GM19240 (cell line): ENCODE results near the gene CCT6A.
A peak's percentile ranks its signal among the peaks of the same experiment; 100 is the strongest.
"Not testable (repeated sequence)": the region's sequence is repeated elsewhere in the genome, so short reads cannot be mapped to it uniquely, and the experiment has no call there.

Source experiments
- DNase-seq: peaks from one replicate; pipeline ENCODE4 v3.0.0; 2011; ENCODE audit warnings: low spot score; ENCODE audit not compliant: insufficient read length

The CCT6A gene

GRCh38 chr7:56098187-56099008, 46.8 kb downstream of the CCT6A start:
- not testable (repeated sequence) for DNase-seq

- DNase-seq: no peak
These were observed 48.1 kb downstream of the CCT6A start for GRCh38 chr7:56099653-56100052.

DNA sequence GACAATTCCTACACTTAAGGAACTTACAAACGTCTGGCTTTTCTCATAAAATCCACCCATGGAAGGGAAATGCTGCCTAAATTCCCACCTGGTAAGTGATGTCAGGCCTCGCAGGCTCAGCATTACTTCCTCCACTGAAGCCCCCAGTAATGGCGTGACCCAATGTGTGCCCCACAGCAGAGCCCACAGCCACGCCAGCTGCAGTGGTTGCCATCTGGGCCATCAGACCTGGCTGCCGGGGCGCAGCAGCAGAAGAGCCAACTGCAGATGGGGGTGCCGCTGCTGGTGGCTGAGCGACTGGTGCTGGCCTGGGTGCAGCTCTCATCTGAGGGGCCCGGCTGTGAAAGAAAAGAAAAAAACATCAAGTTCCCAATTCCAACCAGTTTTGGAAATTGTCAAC, 52.6 kb downstream of the CCT6A start:
- DNase-seq: not testable (repeated sequence)

DNA sequence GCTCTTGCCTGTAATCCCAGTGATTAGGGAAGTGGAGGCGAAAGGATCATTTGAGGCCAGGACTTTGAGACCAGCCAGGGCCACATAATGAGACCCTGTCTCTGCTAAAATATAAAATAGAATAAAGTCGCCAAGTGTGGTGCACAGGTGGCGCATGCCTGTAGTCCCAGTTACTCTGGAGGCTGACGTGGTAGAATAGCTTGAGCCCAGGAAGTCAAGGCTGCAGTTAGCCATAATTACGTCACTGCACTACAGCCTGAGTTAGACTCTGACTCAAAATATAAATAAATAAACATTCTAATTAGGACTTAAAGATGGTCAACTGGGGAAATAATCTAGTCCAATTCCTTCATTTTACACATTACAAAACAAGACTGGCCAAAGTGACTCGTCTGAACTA, 53.9 kb downstream of the CCT6A start:
- DNase-seq: no peak

GRCh38 chr7:56106108-56107073, 54.8 kb downstream of the CCT6A start, which contains the start of gene CHCHD2:
CHCHD2 (minus strand) TSS chr7:56106476; CDS start chr7:56106413, 63 bp downstream.
- peak; percentile 96 for DNase-seq

GRCh38 chr7:56107954-56108258, 56.3 kb downstream of the CCT6A start:
- no peak for DNase-seq

- DNase-seq: no peak
These were observed 59.0 kb downstream of the CCT6A start for GRCh38 chr7:56110611-56111010.

- not testable (repeated sequence) for DNase-seq
These were observed 60.7 kb downstream of the CCT6A start for GRCh38 chr7:56112244-56112643.
